ENCODE data around the gene ZNF468.
"Not testable (repeated sequence)": the region's sequence is repeated elsewhere in the genome, so short reads cannot be mapped to it uniquely, and the experiment has no call there.

Gene ZNF468

GRCh38 chr19:52823676-52824075 is 33.7 kb downstream of the ZNF468 start:
- no peak for DNase-seq

- DNase-seq: peak; percentile 70 to 76
Measured at GRCh38 chr19:52821204-52821960, 36.0 kb downstream of the ZNF468 start, which contains the start of gene ZNF28. TSS of gene ZNF28 (minus strand) at chr19:52821633. CDS start at chr19:52817958, 3,675 bp downstream.

GRCh38 chr19:52820472-52821203 is 36.8 kb downstream of the ZNF468 start:
- peak; percentile 25 to 30 for DNase-seq

DNA sequence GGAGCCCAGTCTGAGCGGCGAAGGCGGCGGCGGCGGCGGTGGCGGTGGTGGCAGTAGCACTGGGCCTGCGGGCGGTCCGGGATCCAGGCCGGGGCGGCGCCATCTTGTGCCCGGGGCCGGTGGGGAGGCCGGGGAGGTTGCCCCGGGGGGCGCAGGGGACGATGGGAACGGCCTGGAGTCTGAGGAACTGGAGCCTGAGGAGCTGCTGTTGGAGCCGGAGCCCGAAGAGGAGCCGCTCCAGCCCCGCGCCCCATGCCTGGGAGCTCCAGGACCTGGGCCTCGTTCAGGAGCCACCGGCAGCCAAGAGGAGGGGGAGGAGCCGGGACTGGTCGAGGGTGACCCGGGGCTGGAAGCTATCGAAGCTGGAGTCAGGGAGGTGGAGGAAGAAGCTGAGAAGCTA is 47.6 kb downstream of the ZNF468 start:
- no peak for DNase-seq

GRCh38 chr19:52799950-52800640 is 57.3 kb downstream of the ZNF468 start:
- DNase-seq: not testable (repeated sequence)

DNA sequence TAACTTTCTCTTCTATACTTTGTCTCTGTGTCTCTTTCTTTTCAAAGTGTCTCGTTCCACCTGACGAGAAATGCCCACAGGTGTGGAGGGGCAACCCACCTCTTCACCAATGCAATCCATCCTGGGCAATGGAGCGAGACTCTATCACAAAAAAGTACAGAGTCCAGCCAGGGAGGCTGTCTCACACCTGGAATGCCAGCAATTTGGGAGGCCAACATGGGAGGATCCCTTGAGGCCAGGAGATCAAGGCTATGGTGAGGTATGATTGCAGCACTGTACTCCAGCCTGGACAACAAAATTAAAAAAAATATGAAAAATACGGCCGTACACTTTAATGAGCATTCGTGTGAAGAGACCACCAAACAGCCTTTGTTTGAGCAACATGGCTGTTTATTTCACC is 68.0 kb downstream of the ZNF468 start:
- no peak for DNase-seq
